CD4-positive, alpha-beta T cell treated with Interferon gamma for 1 hour (primary cell): ENCODE data around the gene SYCP3.
"Not testable (repeated sequence)": the region's sequence is repeated elsewhere in the genome, so short reads cannot be mapped to it uniquely, and the experiment has no call there.

Experiments
- DNase-seq: peaks from one replicate; pipeline ENCODE4 v3.0.0-alpha.2; 2020

SYCP3 gene

GRCh38 chr12:101710288-101710687, 29.0 kb downstream of the SYCP3 start:
- DNase-seq, result no peak

- no peak for DNase-seq
Observed at GRCh38 chr12:101707131-101707782, 32.0 kb downstream of the SYCP3 start.

- no peak for DNase-seq
Observed at GRCh38 chr12:101706403-101706802, 32.9 kb downstream of the SYCP3 start.

- DNase-seq, result no peak
Observed at GRCh38 chr12:101703487-101703886, 35.8 kb downstream of the SYCP3 start.

GRCh38 chr12:101700299-101700820, 38.9 kb downstream of the SYCP3 start:
- no peak for DNase-seq

- no peak for DNase-seq
Observed at GRCh38 chr12:101698800-101699347, 40.4 kb downstream of the SYCP3 start.

- no peak for DNase-seq
Observed at GRCh38 chr12:101697930-101698799, 41.1 kb downstream of the SYCP3 start.

GRCh38 chr12:101697197-101697929, 41.9 kb downstream of the SYCP3 start, which contains the start of gene CHPT1:
TSS of gene CHPT1 (plus strand) at chr12:101697640. CDS start at chr12:101697862, 222 bp downstream.
- DNase-seq, result peak; percentile 71

- peak; percentile 7 for DNase-seq
Observed at GRCh38 chr12:101696251-101697196, 42.7 kb downstream of the SYCP3 start.

- no peak for DNase-seq
Observed at GRCh38 chr12:101695706-101696105, 43.6 kb downstream of the SYCP3 start.

- DNase-seq, result no peak
Observed at GRCh38 chr12:101694986-101695385, 44.3 kb downstream of the SYCP3 start.

GRCh38 chr12:101694297-101694848, 44.9 kb downstream of the SYCP3 start:
- DNase-seq, result no peak

GRCh38 chr12:101691503-101692096, 47.7 kb downstream of the SYCP3 start:
- DNase-seq, result no peak

GRCh38 chr12:101690544-101691098, 48.6 kb downstream of the SYCP3 start:
- no peak for DNase-seq

- no peak for DNase-seq
Observed at GRCh38 chr12:101686176-101686575, 53.1 kb downstream of the SYCP3 start.

- no peak for DNase-seq
Observed at GRCh38 chr12:101685092-101685491, 54.2 kb downstream of the SYCP3 start.

- not testable (repeated sequence) for DNase-seq
Observed at GRCh38 chr12:101681627-101682026, 57.6 kb downstream of the SYCP3 start.

GRCh38 chr12:101680647-101681046, 58.6 kb downstream of the SYCP3 start:
- no peak for DNase-seq

- no peak for DNase-seq
Observed at GRCh38 chr12:101680240-101680639, 59.0 kb downstream of the SYCP3 start.
